GM12878 (cell line): ENCODE data around the gene ACACB. TPM values are rescaled to one million over a fixed set of nuclear protein-coding genes. Genes with fewer than 3 reads are reported as not detected.

Experiments used
- ATAC-seq: fragments of 200-7000 bp; cut with Tn5 transposase; 3 replicates; pipeline ENCODE4 v1.9.1; 2020; ENCODE audit warnings: mild to moderate bottlenecking, moderate library complexity
- BruUV-seq: library from RNA; stranded (reverse); fragments of 400-500 nt; replicated peaks from 2 replicates; lab custom pipeline; 2021; lab: Mats Ljungman, UMichigan
- CTCF ChIA-PET: fragments of 300-600 bp; sonication (Branson Sonifier 250); formaldehyde crosslinking; extraction: SDS; loops from one replicate; lab custom pipeline; 2021; ENCODE audit warnings: inconsistent platforms; lab: Yijun Ruan, JAX
- POLR2A ChIA-PET: fragments of 350-600 bp; formaldehyde crosslinking; extraction: SDS; loops from one replicate; lab custom pipeline; 2021; ENCODE audit warnings: inconsistent platforms; lab: Charles Lee
- RAD21 ChIA-PET: fragments of 300-600 bp; sonication (Branson Sonifier 250); formaldehyde crosslinking; loops from one replicate; lab custom pipeline; 2023; ENCODE audit warnings: antibody characterized with exemption; ENCODE audit not compliant: unreplicated experiment; lab: Charles Lee
- SMC1A ChIA-PET: fragments of 300-600 bp; sonication (Branson Sonifier 250); formaldehyde crosslinking; loops from one replicate; lab custom pipeline; 2023; ENCODE audit not compliant: unreplicated experiment, uncharacterized antibody; lab: Charles Lee
- DNase-seq: peaks from one replicate; pipeline ENCODE4 v3.0.0-alpha.2; 2011; ENCODE audit warnings: low read depth, low spot score
- FAIRE-seq: peaks from 3 replicates; lab custom pipeline; 2011; peaks lifted over from hg19 to GRCh38; lab: Jason Lieb, UNC
- H2AFZ ChIP-seq: 2 replicates; pipeline ENCODE4 v1.6.0; 2011; ENCODE audit warnings: low read depth, low read length, control low read depth; ENCODE audit not compliant: control insufficient read depth
- H3K27ac ChIP-seq: 2 replicates; pipeline ENCODE4 v1.5.1; 2011; ENCODE audit warnings: control low read depth; ENCODE audit not compliant: control insufficient read depth, insufficient read depth
- H3K27me3 ChIP-seq, 2 experiments: replicated peaks in 1 of 2; 2 replicates each; pipeline versions ENCODE4 v1.6.0 to v1.6.1; 2011; ENCODE audit warnings: low read length in 1 of 2; ENCODE audit not compliant: control insufficient read depth in 2 of 2, insufficient read depth in 2 of 2
- H3K36me3 ChIP-seq, 2 experiments: 2 replicates each; pipeline ENCODE4 v1.5.1; 2011; ENCODE audit warnings: low read length in 1 of 2; ENCODE audit not compliant: control insufficient read depth in 2 of 2, insufficient read depth in 2 of 2
- H3K4me1 ChIP-seq: 2 replicates; pipeline ENCODE4 v1.6.1; 2011; ENCODE audit warnings: mild to moderate bottlenecking, low read length, moderate library complexity, mixed read lengths; ENCODE audit not compliant: control insufficient read depth, insufficient read depth
- H3K4me2 ChIP-seq: 2 replicates; pipeline ENCODE4 v1.6.0; 2011; ENCODE audit warnings: control low read depth; ENCODE audit not compliant: control insufficient read depth, insufficient read depth
- H3K4me3 ChIP-seq: fragments of 200-600 bp; sonication (generic); 2 replicates; pipeline ENCODE4 v1.5.1; 2016
- H3K79me2 ChIP-seq: 2 replicates; pipeline ENCODE4 v1.6.0; 2011; ENCODE audit warnings: low read length; ENCODE audit not compliant: control insufficient read depth, insufficient read depth
- H3K9ac ChIP-seq: 2 replicates; pipeline ENCODE4 v1.8.0; 2011; ENCODE audit warnings: low read length, control low read depth, mixed read lengths; ENCODE audit not compliant: control insufficient read depth, insufficient read depth
- H3K9me3 ChIP-seq: replicated peaks from 3 replicates; pipeline ENCODE4 v1.5.1; 2011; ENCODE audit warnings: mild to moderate bottlenecking, low read length; ENCODE audit not compliant: control insufficient read depth, insufficient read depth
- H4K20me1 ChIP-seq: 2 replicates; pipeline ENCODE4 v1.6.0; 2011; ENCODE audit not compliant: control insufficient read depth, insufficient read depth
- BHLHE40 ChIP-seq, 2 experiments: fragments of 450-650 bp in 1 of 2; IDR thresholded peaks; 2 replicates each; pipeline ENCODE4 v1.6.1; 2011 to 2017; ENCODE audit warnings: low read depth in 2 of 2, borderline replicate concordance in 1 of 2, improper control_type of control experiment in 1 of 2, low read length in 1 of 2, mild to moderate bottlenecking in 1 of 2
- CHD2 ChIP-seq: IDR thresholded peaks from 2 replicates; pipeline ENCODE4 v1.6.1; 2011; ENCODE audit warnings: low read depth, low read length, improper control_type of control experiment, borderline replicate concordance
- EZH2 ChIP-seq: IDR thresholded peaks from 2 replicates; pipeline ENCODE4 v1.6.1; 2012; ENCODE audit warnings: low read depth, mild to moderate bottlenecking, control low read depth, inconsistent platforms, low read length, borderline replicate concordance; ENCODE audit not compliant: control insufficient read depth
- MTA2 ChIP-seq: fragments of 450-650 bp; IDR thresholded peaks from 2 replicates; pipeline ENCODE4 v1.6.1; 2016; ENCODE audit warnings: low read depth, mild to moderate bottlenecking, moderate library complexity
- NFYB ChIP-seq: IDR thresholded peaks from 2 replicates; pipeline ENCODE4 v1.6.1; 2011; ENCODE audit warnings: low read depth, mild to moderate bottlenecking, low read length, improper control_type of control experiment, moderate library complexity; ENCODE audit not compliant: insufficient read depth
- RCOR1 ChIP-seq: conservative IDR thresholded peaks from 2 replicates; pipeline ENCODE4 v1.6.1; 2012; ENCODE audit warnings: low read depth, low read length, improper control_type of control experiment
- WGBS: methylation state at CpG from one replicate; pipeline ENCODE4 v1.1.6; 2016; ENCODE audit warnings: low lambda C conversion rate; ENCODE audit not compliant: insufficient replicate concordance, insufficient coverage; ENCODE audit errors: missing lambda C conversion rate; 5-methylcytosine and 5-hydroxymethylcytosine counted together
- in situ Hi-C: fragments of 300-500 bp; cut with MboI; formaldehyde crosslinking; loops from 9 replicates; pipeline ENCODE4 v1.14.3; 2018; ENCODE audit warnings: mixed read lengths
- intact Hi-C: fragments of 100-400 bp; cut with micrococcal nuclease; formaldehyde crosslinking; loops from one replicate; pipeline ENCODE4 v1.14.2; 2022; ENCODE audit not compliant: unreplicated experiment
- polyA plus RNA-seq, 11 experiments: library from polyadenylated mRNA; depleted of rRNA in 4 of 11; unstranded in 6 of 11; stranded (reverse) in 5 of 11; fragments of >200 nt; fragmentation: Nextera tagmentation in 4 of 11; fragmentation: Illumina TruSeq in 1 of 11; extraction: Ambion mirVana in 4 of 11; extraction: Trizol in 1 of 11; gene quantifications; 1 replicate in 1 of 11; 2 replicates in 10 of 11; pipeline versions ENCODE4 v1.2.1 to v1.2.3, GENCODE V29; 2011 to 2016; ENCODE audit warnings: inconsistent platforms in 2 of 11, missing spikeins in 2 of 11, low read depth in 1 of 11
- total RNA-seq, 4 experiments: library from RNA; depleted of rRNA in 3 of 4; stranded (reverse); fragments of >200 nt in 3 of 4; fragmentation: Illumina TruSeq in 1 of 4; extraction: Trizol in 1 of 4; gene quantifications; 2 replicates each; pipeline versions ENCODE4 v1.2.1 to v1.2.3, GENCODE V29; 2013 to 2021
- TF ChIP-seq, protein P1 (sequence below): IDR thresholded peaks from 2 replicates; pipeline ENCODE4 v1.6.1; 2011; ENCODE audit warnings: mild to moderate bottlenecking, low read depth, low read length, moderate library complexity; ENCODE audit not compliant: insufficient replicate concordance
- TF ChIP-seq, protein P2 (sequence below): fragments of 450-650 bp; IDR thresholded peaks from 2 replicates; pipeline ENCODE4 v1.6.1; 2017; ENCODE audit warnings: mild to moderate bottlenecking, moderate library complexity

The ACACB gene
- total and polyA plus RNA-seq, 10 of the 15 experiments (the other 5 are each of a cell fraction or from before 2014, with no cell fraction given) = 0.05 to 1.9 (median 0.38) TPM; not detected in 2

DNA sequence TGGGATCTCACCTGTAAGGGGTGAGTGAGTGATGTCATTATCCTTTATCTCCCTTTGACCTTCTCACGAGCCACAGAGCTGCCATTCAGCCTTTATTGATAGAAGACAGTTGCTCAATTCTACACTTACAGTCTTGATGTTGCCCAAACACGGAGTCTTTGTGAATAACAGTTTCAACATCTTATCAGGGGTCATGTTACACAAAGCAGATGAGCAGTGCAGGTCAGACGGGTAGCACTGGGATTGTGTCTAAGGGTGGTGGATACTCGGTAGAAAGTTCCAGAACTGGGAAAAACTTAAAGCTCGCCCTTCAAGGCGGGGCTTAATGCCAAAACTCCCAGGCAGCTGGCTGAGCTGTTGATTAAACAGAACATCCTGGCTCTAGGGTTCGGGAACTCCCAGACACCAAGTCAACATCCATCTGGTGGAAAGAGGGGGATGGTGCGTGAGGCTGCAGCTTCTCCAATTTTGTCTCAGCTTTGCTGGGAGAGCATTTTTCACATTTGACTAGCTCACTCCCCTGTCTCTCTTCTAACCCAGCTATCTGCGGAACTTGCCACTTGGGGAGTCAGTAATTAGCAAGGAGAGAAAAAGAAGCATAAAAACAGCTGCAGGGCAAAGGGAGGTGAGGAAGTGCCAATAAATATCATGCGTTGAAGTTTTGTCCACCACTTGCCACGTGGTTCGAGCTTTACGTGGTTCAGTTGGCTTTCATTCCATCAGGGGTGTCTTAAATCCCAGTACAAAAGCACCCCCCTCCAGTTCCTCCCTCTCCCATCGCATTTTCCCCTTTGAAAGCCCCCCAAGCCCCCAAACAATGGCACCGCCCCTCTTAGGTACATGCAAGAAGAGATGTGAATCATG lies 161.7 kb downstream of the ACACB start:
- Histone ChIP-seq H3K4me3 (no peak overlapping the region), H2AFZ (no peak overlapping the region), H3K79me2 (no peaks in the 10 kb centered on the region), H4K20me1 (no peaks in the 10 kb centered on the region), H3K36me3 (no peaks in the 10 kb centered on the region), H3K9me3 (no peaks in the 10 kb centered on the region), H3K27me3 (no peaks in the 10 kb centered on the region; a peak in 1 of 4 replicates), H3K9ac (no peak overlapping the region), H3K27ac (no peak overlapping the region), H3K4me2 (no peak overlapping the region), H3K4me1 (no peaks in the 10 kb centered on the region)
- DNase-seq (no peak), ATAC-seq (no peak), FAIRE-seq (no peak)
- BruUV-seq = no TSS peak
- ChIA-PET POLR2A (no interaction called here), SMC1A (no interaction called here), RAD21 (interaction anchor here (0.6 kb wide), 1 partner anchor 116 kb away, joined by 3 read pairs; no protein-coding TSS in a partner anchor), CTCF (interaction anchor here (0.6 kb wide), 1 partner anchor 132 kb away, joined by 4 read pairs; no protein-coding TSS in a partner anchor)
- WGBS = 28% methylated on average over 15 of the region's 15 CpGs
- no peak for TF ChIP-seq EZH2
- no peak for TF ChIP-seq CHD2
- TF ChIP-seq BHLHE40 (IDR thresholded peaks at IDR 0.05; ENCODE audit: borderline replicate concordance in 1 of 2, low read depth in 2 of 2, low read length in 1 of 2) = no peak
- TF ChIP-seq, protein P1, sequence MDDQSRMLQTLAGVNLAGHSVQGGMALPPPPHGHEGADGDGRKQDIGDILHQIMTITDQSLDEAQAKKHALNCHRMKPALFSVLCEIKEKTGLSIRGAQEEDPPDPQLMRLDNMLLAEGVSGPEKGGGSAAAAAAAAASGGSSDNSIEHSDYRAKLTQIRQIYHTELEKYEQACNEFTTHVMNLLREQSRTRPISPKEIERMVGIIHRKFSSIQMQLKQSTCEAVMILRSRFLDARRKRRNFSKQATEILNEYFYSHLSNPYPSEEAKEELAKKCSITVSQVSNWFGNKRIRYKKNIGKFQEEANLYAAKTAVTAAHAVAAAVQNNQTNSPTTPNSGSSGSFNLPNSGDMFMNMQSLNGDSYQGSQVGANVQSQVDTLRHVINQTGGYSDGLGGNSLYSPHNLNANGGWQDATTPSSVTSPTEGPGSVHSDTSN = no peak
- no peak for TF ChIP-seq NFYB
- no peak for TF ChIP-seq RCOR1
- TF ChIP-seq, protein P2, sequence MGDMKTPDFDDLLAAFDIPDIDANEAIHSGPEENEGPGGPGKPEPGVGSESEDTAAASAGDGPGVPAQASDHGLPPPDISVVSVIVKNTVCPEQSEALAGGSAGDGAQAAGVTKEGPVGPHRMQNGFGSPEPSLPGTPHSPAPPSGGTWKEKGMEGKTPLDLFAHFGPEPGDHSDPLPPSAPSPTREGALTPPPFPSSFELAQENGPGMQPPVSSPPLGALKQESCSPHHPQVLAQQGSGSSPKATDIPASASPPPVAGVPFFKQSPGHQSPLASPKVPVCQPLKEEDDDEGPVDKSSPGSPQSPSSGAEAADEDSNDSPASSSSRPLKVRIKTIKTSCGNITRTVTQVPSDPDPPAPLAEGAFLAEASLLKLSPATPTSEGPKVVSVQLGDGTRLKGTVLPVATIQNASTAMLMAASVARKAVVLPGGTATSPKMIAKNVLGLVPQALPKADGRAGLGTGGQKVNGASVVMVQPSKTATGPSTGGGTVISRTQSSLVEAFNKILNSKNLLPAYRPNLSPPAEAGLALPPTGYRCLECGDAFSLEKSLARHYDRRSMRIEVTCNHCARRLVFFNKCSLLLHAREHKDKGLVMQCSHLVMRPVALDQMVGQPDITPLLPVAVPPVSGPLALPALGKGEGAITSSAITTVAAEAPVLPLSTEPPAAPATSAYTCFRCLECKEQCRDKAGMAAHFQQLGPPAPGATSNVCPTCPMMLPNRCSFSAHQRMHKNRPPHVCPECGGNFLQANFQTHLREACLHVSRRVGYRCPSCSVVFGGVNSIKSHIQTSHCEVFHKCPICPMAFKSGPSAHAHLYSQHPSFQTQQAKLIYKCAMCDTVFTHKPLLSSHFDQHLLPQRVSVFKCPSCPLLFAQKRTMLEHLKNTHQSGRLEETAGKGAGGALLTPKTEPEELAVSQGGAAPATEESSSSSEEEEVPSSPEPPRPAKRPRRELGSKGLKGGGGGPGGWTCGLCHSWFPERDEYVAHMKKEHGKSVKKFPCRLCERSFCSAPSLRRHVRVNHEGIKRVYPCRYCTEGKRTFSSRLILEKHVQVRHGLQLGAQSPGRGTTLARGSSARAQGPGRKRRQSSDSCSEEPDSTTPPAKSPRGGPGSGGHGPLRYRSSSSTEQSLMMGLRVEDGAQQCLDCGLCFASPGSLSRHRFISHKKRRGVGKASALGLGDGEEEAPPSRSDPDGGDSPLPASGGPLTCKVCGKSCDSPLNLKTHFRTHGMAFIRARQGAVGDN = no peak
- no peak for TF ChIP-seq MTA2
- intact Hi-C loops (no loop called here), in situ Hi-C loops (no loop called here)
